H7 (cell line): ENCODE results near the gene CHST5. TPM values are rescaled to one million over a fixed set of nuclear protein-coding genes. Genes with fewer than 3 reads are reported as not detected.

Source experiments
- DNase-seq: peaks from one replicate; pipeline ENCODE4 v3.0.0; 2012
- H3K27me3 ChIP-seq: 2 replicates; pipeline ENCODE4 v1.6.0; 2011; ENCODE audit warnings: mild to moderate bottlenecking, low read length; ENCODE audit not compliant: control insufficient read depth, insufficient read depth
- H3K36me3 ChIP-seq: replicated peaks from 2 replicates; pipeline ENCODE4 v1.5.1; 2011; ENCODE audit warnings: low read length; ENCODE audit not compliant: control insufficient read depth, insufficient read depth
- H3K4me3 ChIP-seq: 2 replicates; pipeline ENCODE4 v1.5.1; 2011; ENCODE audit warnings: low read depth, mild to moderate bottlenecking, control low read depth, low read length, moderate library complexity; ENCODE audit not compliant: insufficient read depth
- total RNA-seq: library from RNA; depleted of rRNA; stranded (reverse); fragments of >200 nt; shearing (Covaris generic); gene quantifications from 2 replicates; pipeline ENCODE4 v1.2.3, GENCODE V29; 2014; rRNA removed

CHST5 gene
- total RNA-seq, result 0.90 TPM in 1 of 2 replicates, not detected in the other

DNA sequence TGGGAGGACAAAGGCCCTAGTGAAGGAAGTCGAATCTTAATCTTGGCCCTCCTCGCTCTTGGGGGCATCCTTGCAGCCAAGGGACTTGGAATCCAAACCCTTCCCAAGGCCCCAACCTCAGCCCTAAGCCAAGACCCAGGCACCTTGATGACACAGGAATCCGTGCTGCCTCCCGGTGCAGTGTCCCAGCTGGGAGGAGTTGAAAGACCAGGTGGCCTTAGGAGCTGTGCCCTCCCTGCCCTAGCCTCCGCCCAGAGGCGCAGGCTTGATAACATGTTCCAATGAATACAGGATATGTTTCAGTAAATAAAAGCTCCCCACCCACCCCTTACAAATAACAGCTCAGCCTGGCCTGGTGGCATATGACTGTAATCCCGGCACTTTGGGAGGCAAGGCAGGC, at the start of gene CHST5:
TSS of gene CHST5 (minus strand) at position 208 of the 400 bp plus-strand sequence. CDS start 5,724 bp downstream, outside the sequence.
- Histone ChIP-seq H3K36me3 (no peaks in the 10 kb centered on the region), H3K27me3 (no peaks in the 10 kb centered on the region), H3K4me3 (no peak within 1 kb of the TSS)
- DNase-seq, result no peak

DNA sequence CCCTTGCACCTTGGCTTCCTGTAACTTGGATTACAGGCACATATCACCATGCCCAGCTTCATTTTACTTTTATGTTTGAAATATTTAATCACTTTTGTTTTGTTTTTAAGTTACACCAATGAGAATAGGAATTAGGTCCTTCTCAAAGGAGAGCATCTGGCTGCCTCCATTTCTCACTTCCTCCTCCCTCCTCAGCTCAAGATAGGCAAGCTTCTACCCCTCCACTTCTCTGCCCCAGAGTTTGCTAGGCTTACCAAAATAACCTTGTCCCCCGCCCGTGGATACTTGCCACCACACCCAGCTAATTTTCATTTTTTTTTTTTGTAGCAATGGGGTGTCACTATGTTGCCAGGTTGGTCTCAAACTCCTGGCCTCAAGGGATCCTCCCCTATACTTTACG, 48.2 kb upstream of the CHST5 start:
- no peak for DNase-seq
- Histone ChIP-seq H3K36me3 (peaks cover 2% of the 10 kb centered on the region), H3K4me3 (no peak overlapping the region), H3K27me3 (no peaks in the 10 kb centered on the region)

GRCh38 chr16:75579281-75579834, 43.5 kb upstream of the CHST5 start:
- no peaks in the 10 kb centered on the region for H3K27me3 ChIP-seq
- DNase-seq, result no peak

DNA sequence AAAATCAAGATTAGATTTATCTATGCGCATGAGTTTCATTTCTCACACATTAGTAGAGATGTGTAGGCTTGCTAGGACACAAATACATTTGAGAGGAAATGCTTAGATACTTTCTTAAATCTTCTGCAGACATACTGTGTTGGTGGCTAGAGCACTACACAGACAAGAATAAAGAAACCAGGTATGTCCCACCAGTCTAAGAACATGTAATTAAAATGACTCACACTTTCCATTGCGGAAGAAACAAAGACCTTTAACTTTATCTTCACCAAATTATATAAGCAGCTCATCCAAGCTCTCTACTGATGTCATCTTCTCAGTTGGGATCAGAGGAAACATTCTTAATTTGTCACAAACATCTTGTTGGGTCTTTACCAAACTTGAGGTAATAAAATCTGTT, 42.8 kb upstream of the CHST5 start:
- Histone ChIP-seq H3K27me3 (no peaks in the 10 kb centered on the region), H3K4me3 (no peak overlapping the region), H3K36me3 (peaks cover 6% of the 10 kb centered on the region)
- no peak for DNase-seq

More at GRCh38 chr16:75579281-75579834, 43.5 kb upstream of the CHST5 start:
- peaks cover 6% of the 10 kb centered on the region for H3K36me3 ChIP-seq
- no peak overlapping the region for H3K4me3 ChIP-seq

DNA sequence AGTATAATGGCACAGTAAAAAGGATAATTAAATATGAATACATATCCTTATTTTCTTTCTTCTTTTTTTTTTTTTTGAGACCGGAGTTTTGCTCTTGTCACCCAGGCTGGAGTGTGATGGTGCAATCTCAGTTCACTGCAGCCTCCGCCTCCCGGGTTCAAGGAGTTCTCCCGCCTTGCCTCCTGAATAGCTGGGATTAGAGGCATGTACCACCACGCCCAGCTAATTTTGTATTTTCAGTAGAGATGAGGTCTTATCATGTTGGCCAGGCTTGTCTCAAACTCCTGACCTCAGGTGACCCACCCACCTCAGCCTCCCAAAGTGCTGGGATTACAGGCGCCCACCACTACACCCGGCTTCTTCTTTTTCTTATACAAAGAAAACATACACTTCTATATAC, 42.3 kb upstream of the CHST5 start:
- no peak overlapping the region for H3K4me3 ChIP-seq
- H3K27me3 ChIP-seq, result no peaks in the 10 kb centered on the region
- no peak for DNase-seq
- H3K36me3 ChIP-seq, result peaks cover 6% of the 10 kb centered on the region

DNA sequence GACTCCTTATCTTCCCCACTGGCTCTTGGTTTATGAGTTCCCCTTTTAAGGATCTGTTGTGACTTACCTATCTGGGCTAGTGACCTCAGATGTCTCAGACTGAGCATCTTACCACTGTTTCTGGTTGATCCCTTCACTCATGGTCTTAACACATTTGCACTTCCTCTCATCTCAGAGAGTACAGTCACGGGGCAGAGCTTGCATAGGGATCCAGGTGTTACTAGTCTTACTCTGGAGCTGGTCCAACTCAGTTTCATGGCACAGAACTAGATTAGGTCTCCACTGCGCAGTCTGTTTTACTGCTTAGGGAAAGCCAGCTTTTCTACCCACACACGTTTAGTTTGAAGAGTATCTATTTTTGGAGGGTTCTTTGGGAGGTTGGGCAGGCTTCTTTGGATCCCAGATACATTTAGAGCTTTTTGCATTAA, 40.5 kb upstream of the CHST5 start:
- H3K36me3 ChIP-seq, result peaks cover 15% of the 10 kb centered on the region
- no peak overlapping the region for H3K4me3 ChIP-seq
- no peak for DNase-seq
- no peaks in the 10 kb centered on the region for H3K27me3 ChIP-seq

GRCh38 chr16:75575958-75576357, 40.0 kb upstream of the CHST5 start:
- Histone ChIP-seq H3K27me3 (no peaks in the 10 kb centered on the region), H3K4me3 (no peak overlapping the region), H3K36me3 (peaks cover 18% of the 10 kb centered on the region)
- DNase-seq, result no peak

- peaks cover 28% of the 10 kb centered on the region for H3K36me3 ChIP-seq
- H3K27me3 ChIP-seq, result no peaks in the 10 kb centered on the region
- DNase-seq, result no peak
- no peak overlapping the region for H3K4me3 ChIP-seq
These were observed 38.0 kb upstream of the CHST5 start for GRCh38 chr16:75573955-75574354.

- no peak overlapping the region for H3K4me3 ChIP-seq
- DNase-seq, result no peak
- H3K36me3 ChIP-seq, result peaks cover 35% of the 10 kb centered on the region
- no peaks in the 10 kb centered on the region for H3K27me3 ChIP-seq
These were observed 37.1 kb upstream of the CHST5 start for GRCh38 chr16:75572864-75573542.

DNA sequence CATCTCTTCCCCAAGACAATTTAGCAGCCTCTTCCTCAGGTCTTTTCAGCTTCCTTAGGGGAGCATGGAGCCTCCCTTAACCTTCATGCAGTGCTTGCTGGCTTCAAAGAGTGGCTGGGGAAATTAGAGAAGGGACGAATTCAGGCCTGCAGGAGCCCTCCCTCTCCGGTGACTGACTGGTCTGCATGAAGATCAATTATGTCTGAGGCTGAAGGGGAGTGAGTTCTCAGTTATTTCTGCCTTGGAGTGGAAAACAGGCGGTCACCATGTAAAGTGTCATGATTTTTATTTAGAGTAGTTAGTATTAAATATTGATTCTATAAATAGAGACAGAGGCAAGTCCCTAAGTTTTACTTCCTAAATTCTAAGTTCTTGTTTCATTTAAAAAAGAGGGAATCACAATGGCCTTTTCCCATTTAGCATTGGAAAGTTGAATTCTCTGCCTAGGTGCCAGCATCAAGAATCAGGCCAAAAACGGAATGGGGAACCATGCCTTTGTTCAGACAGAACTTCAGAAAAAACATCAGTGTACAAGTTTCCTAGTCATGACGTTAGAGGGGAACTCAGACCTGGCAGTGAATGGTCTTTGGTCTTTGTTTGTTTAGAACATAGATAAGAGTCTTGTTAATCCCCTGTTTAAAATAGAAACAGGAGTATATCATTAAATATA, 34.6 kb upstream of the CHST5 start:
- Histone ChIP-seq H3K36me3 (peaks cover 36% of the 10 kb centered on the region), H3K4me3 (no peak overlapping the region), H3K27me3 (no peaks in the 10 kb centered on the region)
- no peak for DNase-seq

DNA sequence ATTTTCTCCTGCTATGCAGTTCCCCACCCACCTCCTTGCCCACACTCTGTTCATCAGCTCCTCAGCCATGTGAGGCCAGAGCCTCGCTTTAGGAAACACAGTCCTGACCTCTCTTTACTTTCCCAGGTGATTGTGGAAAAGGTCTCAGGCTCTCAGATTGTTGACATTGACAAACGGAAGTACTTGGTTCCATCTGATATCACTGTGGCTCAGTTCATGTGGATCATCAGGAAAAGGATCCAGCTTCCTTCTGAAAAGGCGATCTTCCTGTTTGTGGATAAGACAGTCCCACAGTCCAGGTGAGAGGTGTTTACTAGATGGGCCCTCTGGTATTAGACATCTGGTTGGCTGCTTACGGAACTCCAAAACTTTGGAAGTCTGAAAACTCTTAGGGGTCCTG, 32.0 kb upstream of the CHST5 start:
- H3K27me3 ChIP-seq, result no peaks in the 10 kb centered on the region
- DNase-seq, result no peak
- H3K4me3 ChIP-seq, result no peak overlapping the region
- H3K36me3 ChIP-seq, result peaks cover 34% of the 10 kb centered on the region

- DNase-seq, result peak; percentile 71
- no peaks in the 10 kb centered on the region for H3K27me3 ChIP-seq
- peak overlapping the region; percentile 88 for H3K4me3 ChIP-seq
- H3K36me3 ChIP-seq, result peaks cover 26% of the 10 kb centered on the region
These were observed 30.9 kb upstream of the CHST5 start for GRCh38 chr16:75566758-75567255.

- peak within 1 kb of the TSS; percentile 88 for H3K4me3 ChIP-seq
- peaks cover 26% of the 10 kb centered on the region for H3K36me3 ChIP-seq
- peak; percentile 97 for DNase-seq
- H3K27me3 ChIP-seq, result no peaks in the 10 kb centered on the region
These were observed 30.3 kb upstream of the CHST5 start, which contains the start of gene GABARAPL2 for GRCh38 chr16:75566040-75566757. Gene GABARAPL2 (plus strand): TSS chr16:75566379. CDS start chr16:75566487, 108 bp downstream.

DNA sequence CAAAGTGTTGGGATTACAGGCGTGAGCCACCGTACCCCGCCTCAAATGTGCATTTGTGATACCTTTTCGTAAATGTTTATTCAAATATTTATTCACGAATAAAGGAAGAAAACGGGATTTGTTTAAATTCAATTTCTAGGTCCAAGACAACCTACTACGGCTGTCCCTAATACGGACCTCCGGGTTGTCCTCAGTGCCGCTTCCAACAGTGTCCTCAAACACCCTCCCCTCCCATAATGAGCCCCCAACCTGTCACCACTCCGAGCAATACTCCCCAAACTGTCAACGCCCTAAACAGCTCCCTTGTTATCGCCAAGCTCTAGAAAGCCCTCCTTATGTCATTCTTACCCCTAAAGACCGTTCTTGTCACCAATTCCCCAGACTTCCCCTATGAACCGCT, 29.7 kb upstream of the CHST5 start:
- Histone ChIP-seq H3K36me3 (peaks cover 23% of the 10 kb centered on the region), H3K27me3 (no peaks in the 10 kb centered on the region), H3K4me3 (peak overlapping the region; percentile 88)
- no peak for DNase-seq
